GM23248 (cell line): Measurements from ENCODE around the gene GNG2. TPM values are rescaled to one million over a fixed set of nuclear protein-coding genes. Genes with fewer than 3 reads are reported as not detected.

ENCODE experiments used
- DNase-seq: peaks from one replicate; pipeline ENCODE4 v3.0.0-alpha.2; 2015
- H2AFZ ChIP-seq: fragments of 200-600 bp; sonication (generic); 2 replicates; pipeline ENCODE4 v1.6.1; 2016; ENCODE audit warnings: antibody characterized with exemption
- H3F3A ChIP-seq: fragments of 200-600 bp; sonication (generic); 2 replicates; pipeline ENCODE4 v1.6.1; 2016; ENCODE audit warnings: mild to moderate bottlenecking, antibody characterized with exemption, mixed run types; ENCODE audit not compliant: insufficient read depth
- H3K27ac ChIP-seq: fragments of 200-600 bp; sonication (generic); 2 replicates; pipeline ENCODE4 v1.5.1; 2016; ENCODE audit warnings: mild to moderate bottlenecking
- H3K27me3 ChIP-seq: fragments of 200-600 bp; sonication (generic); replicated peaks from 2 replicates; pipeline ENCODE4 v1.6.1; 2016; ENCODE audit warnings: mild to moderate bottlenecking; ENCODE audit not compliant: insufficient read depth
- H3K36me3 ChIP-seq: fragments of 200-600 bp; sonication (generic); 2 replicates; pipeline ENCODE4 v1.6.1; 2016; ENCODE audit warnings: low read depth, mild to moderate bottlenecking
- H3K4me1 ChIP-seq: fragments of 200-600 bp; sonication (generic); 2 replicates; pipeline ENCODE4 v1.6.1; 2016; ENCODE audit warnings: mild to moderate bottlenecking; ENCODE audit not compliant: insufficient read depth
- H3K4me2 ChIP-seq: fragments of 200-600 bp; sonication (generic); one replicate; pipeline ENCODE4 v1.6.1; 2016; ENCODE audit warnings: mild to moderate bottlenecking; ENCODE audit not compliant: unreplicated experiment
- H3K4me3 ChIP-seq: fragments of 200-600 bp; sonication (generic); 2 replicates; pipeline ENCODE4 v1.5.1; 2016; ENCODE audit warnings: mild to moderate bottlenecking
- H3K79me2 ChIP-seq: fragments of 200-600 bp; sonication (generic); 2 replicates; pipeline ENCODE4 v1.6.1; 2016; ENCODE audit warnings: mild to moderate bottlenecking; ENCODE audit not compliant: insufficient read depth
- H3K9ac ChIP-seq: fragments of 200-600 bp; sonication (generic); 2 replicates; pipeline ENCODE4 v1.6.1; 2016; ENCODE audit warnings: mild to moderate bottlenecking
- H3K9me2 ChIP-seq: fragments of 200-600 bp; sonication (generic); 2 replicates; pipeline ENCODE4 v1.6.1; 2016; ENCODE audit warnings: mixed run types, mild to moderate bottlenecking, moderate library complexity; ENCODE audit not compliant: insufficient read depth
- H3K9me3 ChIP-seq: fragments of 200-600 bp; sonication (generic); one replicate; pipeline ENCODE4 v1.6.1; 2017; ENCODE audit warnings: low read depth
- H4K20me1 ChIP-seq: fragments of 200-600 bp; sonication (generic); 2 replicates; pipeline ENCODE4 v1.6.0; 2016; ENCODE audit not compliant: insufficient read depth
- EZH2 ChIP-seq: fragments of 200-600 bp; sonication (generic); IDR thresholded peaks from 2 replicates; pipeline ENCODE4 v1.6.1; 2018; ENCODE audit warnings: antibody characterized with exemption, mild to moderate bottlenecking; ENCODE audit not compliant: insufficient read depth, poor library complexity, severe bottlenecking
- EZH2phosphoT487 ChIP-seq: fragments of 200-600 bp; sonication (generic); IDR thresholded peaks from 2 replicates; pipeline ENCODE4 v1.6.1; 2018; ENCODE audit warnings: antibody characterized with exemption, moderate library complexity, mild to moderate bottlenecking, low read depth; ENCODE audit not compliant: insufficient read depth
- WGBS, 2 experiments: methylation state at CpG; one replicate each; pipeline ENCODE4 v1.1.6; 2015 to 2017; ENCODE audit warnings: low lambda C conversion rate in 2 of 2, low coverage in 1 of 2; ENCODE audit errors: missing lambda C conversion rate in 2 of 2; 5-methylcytosine and 5-hydroxymethylcytosine counted together
- in situ Hi-C: fragments of 300-500 bp; cut with MboI; formaldehyde crosslinking; loops from 2 replicates; pipeline ENCODE4 v1.15.0; 2020
- polyA plus RNA-seq: library from polyadenylated mRNA; unstranded; fragments of >200 nt; fragmentation: Nextera tagmentation; extraction: Ambion mirVana; gene quantifications from 2 replicates; pipeline ENCODE4 v1.2.1, GENCODE V29; 2016
- total RNA-seq: library from RNA; depleted of rRNA; stranded (reverse); fragments of >200 nt; shearing (Covaris generic); gene quantifications from 2 replicates; pipeline ENCODE4 v1.2.3, GENCODE V29; 2014

Gene GNG2
- total and polyA plus RNA-seq, 2 experiments from 2014 or later, result 13.8 to 16.5 TPM

- Histone ChIP-seq H3K4me2 (no peak overlapping the region), H3K9me2 (no peaks in the 10 kb centered on the region), H3K4me3 (no peak overlapping the region), H3F3A (peaks cover 6% of the 10 kb centered on the region), H2AFZ (no peak overlapping the region), H3K27ac (no peak overlapping the region), H3K27me3 (no peaks in the 10 kb centered on the region), H3K9me3 (no peaks in the 10 kb centered on the region), H3K9ac (no peak overlapping the region), H3K79me2 (no peaks in the 10 kb centered on the region), H3K36me3 (peaks cover 24% of the 10 kb centered on the region), H3K4me1 (no peaks in the 10 kb centered on the region), H4K20me1 (no peaks in the 10 kb centered on the region)
- in situ Hi-C loops, result no loop called here
- peak; percentile 18 for DNase-seq
- TF ChIP-seq EZH2 (no peak), EZH2phosphoT487 (no peak)
- WGBS, 2 experiments, result 57 to 59% methylated on average over 11 of the region's 11 CpGs
These were observed 153.7 kb downstream of the GNG2 start for GRCh38 chr14:52013984-52014600.

- no peaks in the 10 kb centered on the region for H4K20me1 ChIP-seq
- H3K9ac ChIP-seq, result no peak overlapping the region
- H3K4me1 ChIP-seq, result no peaks in the 10 kb centered on the region
- H3K27me3 ChIP-seq, result no peaks in the 10 kb centered on the region
- H3K4me2 ChIP-seq, result no peak overlapping the region
- H2AFZ ChIP-seq, result no peak overlapping the region
- in situ Hi-C loops, result no loop called here
- no peaks in the 10 kb centered on the region for H3K9me2 ChIP-seq
- no peak overlapping the region for H3K27ac ChIP-seq
- 0 out of 2 replicates have a peak, but pooled peaks cover 18% of the 10 kb centered on the region for H3K36me3 ChIP-seq
- DNase-seq, result no peak
- peaks cover 6% of the 10 kb centered on the region for H3F3A ChIP-seq
- no peak for TF ChIP-seq EZH2
- TF ChIP-seq EZH2phosphoT487, result no peak
- no peak overlapping the region for H3K4me3 ChIP-seq
- 79% methylated on average over 15 of the region's 15 CpGs for WGBS, 2 experiments
- H3K79me2 ChIP-seq, result no peaks in the 10 kb centered on the region
- no peaks in the 10 kb centered on the region for H3K9me3 ChIP-seq
These were observed 154.3 kb downstream of the GNG2 start for GRCh38 chr14:52014601-52015267.

- DNase-seq, result peak; percentile 54
- Histone ChIP-seq H3F3A (peaks cover 6% of the 10 kb centered on the region), H3K9ac (no peak overlapping the region), H3K4me2 (no peak overlapping the region), H3K4me1 (no peaks in the 10 kb centered on the region), H3K36me3 (0 out of 2 replicates have a peak, but pooled peaks cover 11% of the 10 kb centered on the region), H2AFZ (no peak overlapping the region), H3K9me2 (no peaks in the 10 kb centered on the region), H3K27me3 (no peaks in the 10 kb centered on the region), H3K79me2 (no peaks in the 10 kb centered on the region), H3K9me3 (no peaks in the 10 kb centered on the region), H3K27ac (no peak overlapping the region), H4K20me1 (no peaks in the 10 kb centered on the region), H3K4me3 (no peak overlapping the region)
- 92 to 94% methylated on average over 8 of the region's 8 CpGs for WGBS, 2 experiments
- TF ChIP-seq EZH2phosphoT487 (no peak), EZH2 (no peak)
- in situ Hi-C loops, result no loop called here
These were observed 155.1 kb downstream of the GNG2 start for GRCh38 chr14:52015411-52016030.

GRCh38 chr14:52018252-52018651, 157.8 kb downstream of the GNG2 start:
- Histone ChIP-seq H3F3A (peaks cover 6% of the 10 kb centered on the region), H3K27ac (no peak overlapping the region), H3K4me1 (peaks cover 4% of the 10 kb centered on the region; the same call in 1 of the 2 replicates), H3K27me3 (no peaks in the 10 kb centered on the region), H4K20me1 (no peaks in the 10 kb centered on the region), H3K4me2 (no peak overlapping the region), H3K4me3 (no peak overlapping the region), H3K36me3 (no peaks in the 10 kb centered on the region), H3K9me2 (no peaks in the 10 kb centered on the region), H3K9ac (no peak overlapping the region), H3K9me3 (no peaks in the 10 kb centered on the region), H2AFZ (no peak overlapping the region), H3K79me2 (no peaks in the 10 kb centered on the region)
- TF ChIP-seq EZH2, result no peak
- no peak for TF ChIP-seq EZH2phosphoT487
- no peak for DNase-seq
- in situ Hi-C loops, result no loop called here
- WGBS, 2 experiments, result 95 to 97% methylated on average over 4 of the region's 4 CpGs
